Activated naive CD8-positive, alpha-beta T cell treated with anti-CD3 and anti-CD28 coated beads, Interleukin-2, amount 50 U/mL, for 16 hours (primary cell): Measurements from ENCODE around the gene RGS10.
A peak's percentile ranks its signal among the peaks of the same experiment; 100 is the strongest.
"Not testable (repeated sequence)": the region's sequence is repeated elsewhere in the genome, so short reads cannot be mapped to it uniquely, and the experiment has no call there.

ENCODE experiments used
- DNase-seq: peaks from one replicate; pipeline ENCODE4 v3.0.0-alpha.2; 2020; ENCODE audit warnings: low read depth, low spot score

Gene RGS10

DNA sequence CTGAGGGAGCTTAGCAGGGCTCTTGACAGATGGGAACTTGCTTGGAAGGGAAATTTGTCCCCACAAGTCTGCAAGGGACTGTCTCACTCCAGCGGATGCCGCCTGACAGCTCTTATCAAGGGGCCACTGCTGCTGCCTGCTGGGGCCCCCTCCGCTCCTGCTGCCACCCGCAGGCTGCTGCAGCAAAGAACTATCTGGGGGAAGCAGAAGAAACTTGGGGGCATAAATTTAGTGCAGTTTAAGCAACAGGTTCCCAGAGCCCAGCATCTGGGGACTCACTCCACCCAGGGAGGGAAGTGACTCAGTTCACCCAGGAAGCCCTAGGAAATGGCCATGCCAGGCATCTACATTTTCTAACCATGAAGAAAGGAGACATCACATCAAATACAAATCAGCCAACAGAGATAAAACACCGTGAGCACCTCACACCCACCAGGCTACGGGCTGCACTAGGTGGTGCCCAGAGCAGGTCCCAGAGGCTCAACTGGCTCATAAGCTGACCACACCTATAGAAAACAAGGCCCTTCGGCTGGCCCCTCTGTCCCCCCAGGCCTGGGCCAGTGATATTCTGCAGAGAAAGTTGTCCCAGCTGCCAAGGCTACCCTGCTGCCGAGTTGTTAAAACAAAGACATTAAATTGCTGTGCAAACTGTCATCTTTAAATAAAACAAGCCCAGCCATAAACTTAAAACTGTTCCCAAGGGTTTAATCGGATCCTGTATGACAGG lies 3.7 kb downstream of the RGS10 start:
- DNase-seq, result peak; percentile 14

DNA sequence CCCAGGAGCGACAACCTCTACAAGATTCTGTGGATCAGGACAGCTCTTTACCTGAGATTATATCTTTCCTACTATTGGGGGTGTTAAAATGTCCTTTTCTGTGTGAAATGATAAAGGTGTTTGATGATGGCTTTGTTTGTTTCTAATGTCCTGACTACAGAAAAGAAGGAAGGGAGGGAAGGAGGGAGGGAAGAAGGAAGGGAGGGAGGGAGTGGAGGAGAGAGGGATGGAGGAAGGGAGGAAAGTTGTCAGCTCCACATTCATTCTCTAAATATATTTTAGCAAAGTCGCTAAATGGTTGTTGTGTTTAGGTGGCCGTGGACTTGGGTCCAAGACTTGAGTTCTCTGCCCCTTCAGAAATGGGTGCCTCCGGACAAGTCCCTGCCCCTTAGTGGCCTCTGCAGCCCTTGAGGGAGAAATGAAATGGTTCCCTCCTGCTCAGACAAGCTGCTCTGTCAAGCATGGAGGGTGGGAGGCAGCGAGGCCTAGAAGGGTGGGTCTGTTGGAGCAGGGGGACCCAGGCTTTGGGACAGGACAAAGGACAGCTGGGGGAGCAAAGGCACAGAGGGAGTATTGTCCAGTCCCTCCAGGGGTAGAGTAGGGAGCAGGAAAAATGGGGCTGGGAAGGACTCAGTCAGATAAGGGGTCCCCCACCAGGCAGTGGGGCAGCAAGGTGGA lies 4.4 kb downstream of the RGS10 start:
- no peak for DNase-seq

DNA sequence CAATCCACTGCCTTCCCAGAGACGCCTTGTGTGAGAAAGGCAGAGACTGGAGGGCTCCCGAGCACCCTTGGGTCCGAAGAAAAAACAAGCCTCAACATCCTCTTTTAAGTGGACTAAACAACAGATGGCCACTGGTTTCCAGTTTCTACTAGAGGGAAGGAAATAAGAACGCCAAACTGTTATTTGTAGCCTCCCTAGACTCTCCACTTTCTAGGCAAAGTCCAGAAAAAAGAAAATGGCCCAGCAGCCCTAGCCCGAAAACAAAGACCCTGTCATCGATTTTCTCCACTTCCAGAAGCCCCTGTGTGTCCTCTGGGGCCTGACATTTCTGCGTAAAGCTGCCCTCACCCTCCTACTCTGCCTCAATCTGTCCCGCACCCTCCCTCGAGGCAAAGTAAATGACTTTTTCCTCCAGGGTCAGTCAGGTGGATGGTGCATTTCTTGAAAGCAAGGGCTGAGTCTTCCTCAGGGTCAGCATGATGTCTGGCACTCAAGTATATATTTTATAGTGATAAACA lies 6.0 kb downstream of the RGS10 start:
- no peak for DNase-seq

DNA sequence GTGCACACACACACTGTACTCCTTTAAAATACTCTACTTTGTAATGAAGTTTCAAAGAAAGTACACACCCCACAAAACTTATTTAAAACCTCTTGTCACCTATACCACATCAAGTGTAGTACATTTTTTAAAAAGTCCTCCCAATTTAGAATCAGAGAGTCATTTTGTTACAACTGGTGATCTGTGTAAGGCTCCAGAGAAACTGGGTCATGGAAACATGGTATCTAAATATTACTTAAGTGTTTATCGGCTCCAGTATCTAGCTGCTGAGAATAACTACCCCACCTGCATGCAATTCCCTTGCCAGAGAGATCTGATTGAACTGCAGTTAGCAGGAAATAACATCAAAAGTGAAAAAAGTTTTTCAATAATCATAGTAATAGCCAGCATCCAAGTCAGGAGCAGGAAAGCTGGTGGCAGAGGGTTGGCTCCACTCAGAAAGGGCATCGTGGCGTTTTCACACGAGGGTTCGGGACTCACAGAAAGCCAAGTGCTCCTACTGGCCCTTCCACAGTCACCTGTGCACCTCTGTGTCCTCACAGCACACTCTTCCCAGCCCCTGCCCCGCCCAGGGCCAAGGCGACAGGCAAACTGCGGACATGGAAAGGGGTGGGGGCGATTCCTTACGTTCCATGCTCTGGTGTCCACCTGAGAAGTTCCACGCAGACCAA lies 6.5 kb downstream of the RGS10 start:
- DNase-seq, result no peak

DNA sequence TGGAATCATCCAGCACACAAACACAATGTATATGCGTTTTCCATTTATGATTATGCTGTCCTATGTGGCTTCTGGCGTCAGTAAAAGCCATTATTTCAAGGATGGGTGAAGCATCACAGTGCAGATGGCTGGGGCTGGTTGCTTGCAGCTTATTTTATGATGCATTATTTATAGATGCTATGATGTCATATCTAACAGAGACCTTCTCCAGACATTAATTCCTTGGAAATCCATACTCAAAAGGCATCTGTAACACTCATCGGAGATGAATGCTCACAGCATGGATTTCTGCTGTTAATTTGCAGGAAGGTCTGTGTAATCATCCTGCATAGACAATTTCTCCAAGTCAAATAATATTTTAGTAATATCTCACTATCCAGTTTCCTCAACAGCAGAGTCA lies 7.2 kb downstream of the RGS10 start:
- no peak for DNase-seq

DNA sequence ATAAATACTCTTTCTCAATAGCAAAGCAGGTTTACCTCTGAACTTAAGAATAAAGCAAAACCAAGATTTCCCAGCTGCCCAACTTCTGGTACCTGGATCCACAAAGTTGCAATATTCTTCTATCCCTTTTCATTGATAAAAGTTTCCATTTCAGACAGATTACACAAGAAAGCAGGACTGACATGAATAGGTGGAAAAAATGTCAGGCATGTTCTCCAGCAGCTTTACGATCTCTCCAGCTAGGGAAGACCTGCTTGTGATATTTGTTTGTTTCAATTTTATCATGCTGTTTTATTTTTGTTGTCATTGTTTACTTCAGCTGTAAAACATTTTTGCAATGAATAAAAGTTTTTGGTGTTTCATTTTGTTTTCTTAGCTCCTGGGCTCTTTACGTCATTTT lies 9.0 kb downstream of the RGS10 start:
- no peak for DNase-seq

DNA sequence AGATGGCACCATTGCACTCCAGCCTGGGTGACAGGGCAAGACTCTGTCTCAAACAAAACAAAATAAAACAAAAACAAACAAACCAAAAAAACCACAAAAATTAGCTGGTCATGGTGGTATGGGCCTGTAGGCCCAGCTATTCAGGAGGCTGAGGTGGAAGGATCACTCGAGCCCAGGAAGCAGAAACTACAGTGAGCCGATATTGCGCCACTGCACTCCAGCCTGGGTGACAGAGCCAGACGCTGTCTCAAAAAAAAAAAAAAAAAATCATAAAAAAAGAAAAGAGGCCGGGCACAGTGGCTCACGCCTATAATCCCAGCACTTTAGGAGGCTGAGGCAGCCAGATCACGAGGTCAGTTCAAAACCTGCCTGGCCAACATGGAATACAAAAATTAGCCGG lies 9.7 kb downstream of the RGS10 start:
- DNase-seq, result not testable (repeated sequence)

DNA sequence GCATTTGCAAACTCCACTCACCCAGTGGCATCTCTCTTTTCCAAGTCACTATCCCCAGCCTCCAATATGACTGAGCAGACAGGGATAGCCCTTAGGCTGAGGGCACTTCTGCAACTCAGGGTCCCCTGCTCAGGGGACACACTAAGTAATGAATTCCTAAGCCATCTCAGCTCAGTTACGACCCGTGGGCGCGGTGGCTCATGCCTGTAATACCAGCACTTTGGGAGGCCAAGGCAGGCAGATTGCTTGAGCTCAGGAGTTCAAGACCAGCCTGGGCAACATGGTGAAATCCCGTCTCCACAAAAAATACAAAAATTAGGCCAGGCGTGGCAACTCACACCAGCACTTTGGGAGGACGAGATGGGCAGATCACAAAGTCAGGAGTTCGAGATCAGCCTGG lies 10.3 kb downstream of the RGS10 start:
- not testable (repeated sequence) for DNase-seq

DNA sequence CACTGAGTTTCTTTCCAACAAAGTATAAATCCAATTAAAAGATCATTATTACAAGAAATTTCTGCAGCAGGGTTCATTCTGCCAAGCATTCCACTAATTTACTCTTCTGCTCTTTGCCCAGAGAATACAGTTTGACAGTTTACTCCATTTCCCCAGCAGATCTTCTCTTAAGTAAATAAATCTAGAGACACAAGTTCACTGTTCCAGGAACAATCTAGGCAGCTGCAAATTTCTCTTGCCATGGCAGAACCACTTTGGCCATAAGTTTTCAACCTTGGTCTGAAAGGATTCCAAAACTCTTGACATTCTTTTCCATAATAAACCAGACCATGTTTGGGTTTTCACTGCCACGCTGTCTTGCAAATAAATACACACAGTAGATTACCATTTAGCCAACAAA lies 11.5 kb downstream of the RGS10 start:
- DNase-seq, result no peak

DNA sequence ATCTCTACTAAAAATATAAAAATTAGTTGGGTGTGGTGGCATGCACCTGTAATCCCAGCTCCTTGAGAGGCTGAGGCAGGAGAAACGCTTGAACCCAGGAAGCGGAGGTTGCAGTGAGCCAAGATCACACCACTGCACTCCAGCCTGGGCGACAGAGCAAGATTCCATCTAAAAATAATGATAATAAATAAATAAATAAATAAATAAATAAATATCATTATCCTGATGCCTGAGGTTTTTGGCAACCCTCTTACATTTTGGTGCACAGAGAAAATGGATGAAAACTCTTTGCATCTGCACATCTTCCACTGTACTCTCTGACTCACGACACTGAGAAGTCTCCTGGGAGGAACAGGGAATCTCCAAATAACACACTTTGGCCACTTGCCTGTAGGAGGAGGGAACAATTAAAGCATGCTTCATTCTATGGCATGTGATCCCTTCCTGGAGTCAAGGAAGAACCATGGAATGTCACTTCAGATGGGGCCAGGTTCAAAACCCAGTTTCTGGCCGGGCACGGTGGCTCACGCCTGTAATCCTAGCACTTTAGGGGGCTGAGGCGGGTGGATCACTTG lies 13.8 kb downstream of the RGS10 start:
- DNase-seq, result not testable (repeated sequence)

DNA sequence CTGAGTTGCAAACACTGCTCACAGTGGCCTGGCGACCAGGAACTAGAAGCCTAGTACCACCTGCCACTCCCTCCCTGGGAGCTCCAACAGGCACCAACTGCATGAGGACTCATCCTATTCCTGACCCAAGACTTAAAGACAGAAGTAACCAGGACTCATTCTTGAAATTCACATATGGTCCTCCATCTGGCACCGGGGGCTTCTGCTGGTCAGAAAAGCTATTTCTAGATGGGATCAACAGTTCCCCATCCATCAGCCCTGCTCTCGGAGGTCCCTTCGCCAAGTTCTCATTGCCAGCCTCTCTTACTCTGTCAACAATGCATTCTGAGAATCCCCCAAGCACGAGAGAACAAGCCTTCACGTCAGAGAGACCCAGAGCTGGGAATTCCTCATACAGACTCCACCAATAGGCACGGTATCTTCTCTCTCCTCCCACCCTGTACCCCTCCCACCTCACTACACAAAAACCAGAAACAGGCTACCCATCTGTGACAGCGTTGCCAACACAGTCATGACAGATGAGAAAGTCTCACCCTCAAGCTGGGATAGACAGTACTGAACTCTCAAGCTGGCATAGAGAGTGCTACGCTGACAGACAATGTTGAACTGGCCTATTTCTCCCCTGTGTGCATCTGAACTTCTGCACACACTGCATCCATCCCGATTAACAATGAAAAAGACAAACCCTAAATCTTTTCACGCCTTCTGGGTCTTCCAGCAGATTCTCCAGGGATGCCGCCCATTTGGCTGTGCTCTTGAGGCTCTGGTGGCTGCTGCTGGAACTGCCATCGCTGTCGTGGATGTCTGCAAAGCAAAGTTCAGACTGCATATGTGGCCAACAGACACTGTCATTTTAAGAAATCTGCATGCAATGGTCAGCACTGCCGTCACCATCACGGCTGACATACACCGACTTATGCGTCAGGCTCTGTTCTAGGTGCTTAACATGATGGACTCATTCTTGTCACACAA lies 15.6 kb downstream of the RGS10 start:
- no peak for DNase-seq

DNA sequence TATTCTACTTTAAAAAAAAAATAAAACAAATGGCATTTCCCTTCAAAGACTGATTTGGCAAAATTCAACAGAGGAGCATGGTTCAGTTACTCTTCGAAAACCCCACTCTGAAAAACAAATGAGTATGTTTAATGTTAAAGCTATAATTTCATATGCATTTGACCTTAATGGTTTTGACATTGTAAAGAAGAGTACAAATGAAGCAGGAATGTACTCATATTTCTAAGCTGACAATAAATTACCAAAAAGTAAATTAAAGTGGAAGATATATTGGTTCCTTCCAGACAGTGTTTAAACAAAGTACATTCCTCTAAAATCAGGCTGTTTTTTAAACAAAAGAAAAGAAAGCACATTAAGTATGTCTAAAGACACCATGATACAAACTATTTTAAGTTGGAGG lies 16.4 kb downstream of the RGS10 start:
- DNase-seq, result no peak

DNA sequence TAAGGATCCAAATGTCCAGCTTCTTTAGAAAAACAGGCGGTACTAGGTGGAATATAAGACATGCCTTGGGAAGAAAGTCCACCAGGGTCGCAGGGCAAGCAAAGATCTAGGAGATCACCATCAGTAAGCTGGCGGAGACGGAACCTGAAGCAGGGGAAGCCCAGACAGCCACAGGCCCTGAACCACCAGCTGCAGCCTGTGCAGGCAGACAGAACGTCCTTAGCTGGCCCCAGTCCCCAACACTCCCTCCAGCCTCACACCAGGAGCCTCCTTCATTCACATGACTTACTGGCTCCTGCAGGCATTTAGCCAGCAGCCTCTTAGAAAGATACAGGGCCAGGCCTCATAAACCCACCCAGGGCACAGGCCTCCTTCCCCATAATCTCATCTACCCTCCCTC lies 17.4 kb downstream of the RGS10 start:
- no peak for DNase-seq

DNA sequence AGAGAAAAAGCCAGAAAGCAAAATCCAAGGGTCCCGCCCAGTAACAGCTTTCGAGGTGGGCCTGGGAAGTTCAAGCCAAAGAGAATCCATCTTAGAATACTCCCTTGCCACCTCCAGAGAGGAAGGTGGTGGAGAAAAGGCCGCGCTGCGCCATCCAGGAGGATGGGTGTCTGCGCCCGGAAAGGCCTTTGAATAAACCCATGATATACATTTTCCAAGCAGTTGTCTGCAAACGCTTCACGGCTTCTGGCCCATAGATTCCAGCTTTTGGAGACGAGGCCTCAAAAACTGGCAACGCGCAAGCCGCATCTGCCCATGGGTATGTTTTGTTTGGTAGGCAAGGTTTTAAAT lies 17.8 kb downstream of the RGS10 start:
- no peak for DNase-seq

DNA sequence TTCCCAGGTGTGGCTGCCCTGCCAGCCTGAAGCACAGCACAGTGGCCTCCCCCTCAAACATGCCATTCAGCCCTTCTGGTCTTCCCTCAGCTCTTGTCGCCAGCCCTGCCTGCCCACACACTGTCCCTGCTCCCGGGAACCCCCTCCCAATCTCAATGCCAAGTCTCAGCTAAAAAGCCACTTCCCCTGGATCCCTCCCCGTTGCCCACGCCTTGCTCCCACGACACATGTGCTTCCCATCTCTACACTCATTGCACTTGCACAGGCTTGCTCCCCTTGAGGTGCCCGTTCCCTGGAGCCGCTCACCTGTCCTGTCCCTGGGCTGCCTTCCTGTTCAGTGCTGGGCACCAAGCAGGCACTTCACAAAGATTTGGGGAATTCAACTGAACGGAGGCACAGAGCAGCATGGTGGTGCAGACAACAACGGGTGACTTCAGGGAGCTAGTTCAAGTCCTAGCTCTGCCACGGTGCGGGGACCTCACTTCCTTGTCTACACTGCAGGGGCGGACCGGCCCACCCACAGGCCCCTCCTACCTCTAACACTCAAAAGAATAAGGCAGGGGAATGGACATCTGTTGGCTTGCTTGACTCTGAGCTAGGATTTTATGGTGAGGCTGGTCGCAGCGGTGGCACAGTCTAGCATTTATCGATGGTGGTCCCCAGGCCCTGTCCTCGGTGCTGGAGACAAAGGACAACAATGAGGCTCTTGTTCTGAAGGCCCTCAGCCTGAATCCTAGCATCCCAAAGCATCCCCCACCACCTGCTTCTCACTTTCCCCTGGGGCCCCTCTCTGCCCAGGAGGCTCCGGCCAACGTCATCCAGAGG lies 18.4 kb downstream of the RGS10 start:
- DNase-seq, result no peak

DNA sequence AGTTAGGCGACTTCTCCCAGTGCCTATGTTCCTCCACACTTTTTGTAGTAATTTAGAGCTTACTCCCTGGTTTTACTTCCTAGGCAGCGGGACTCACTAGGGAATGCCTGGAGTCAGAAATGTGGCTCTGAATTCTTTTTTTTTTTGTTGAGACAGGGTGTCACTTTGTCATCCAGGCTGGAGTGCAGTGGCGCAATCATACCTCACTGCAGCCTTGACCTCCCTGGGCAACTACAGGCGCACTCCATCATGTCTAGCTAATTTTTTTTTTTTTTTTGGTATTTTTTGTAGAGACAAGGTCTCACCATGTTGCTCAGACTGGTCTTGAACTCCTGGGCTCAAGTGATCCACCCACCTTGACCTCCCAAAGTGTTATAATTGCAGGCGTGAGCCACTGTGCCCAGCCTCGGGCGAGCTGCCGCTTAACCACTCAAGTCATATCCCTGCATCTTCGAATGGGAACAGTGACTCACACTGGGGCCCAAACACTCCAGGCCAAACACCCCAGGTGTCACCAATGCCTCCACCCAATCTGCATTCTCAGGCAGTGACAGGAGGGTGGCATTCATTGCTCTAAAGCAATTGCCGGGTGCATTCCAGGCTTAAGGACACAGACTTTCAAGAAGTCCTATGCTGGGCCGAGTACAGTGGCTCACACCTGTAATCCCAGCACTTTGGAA lies 19.6 kb downstream of the RGS10 start:
- no peak for DNase-seq

DNA sequence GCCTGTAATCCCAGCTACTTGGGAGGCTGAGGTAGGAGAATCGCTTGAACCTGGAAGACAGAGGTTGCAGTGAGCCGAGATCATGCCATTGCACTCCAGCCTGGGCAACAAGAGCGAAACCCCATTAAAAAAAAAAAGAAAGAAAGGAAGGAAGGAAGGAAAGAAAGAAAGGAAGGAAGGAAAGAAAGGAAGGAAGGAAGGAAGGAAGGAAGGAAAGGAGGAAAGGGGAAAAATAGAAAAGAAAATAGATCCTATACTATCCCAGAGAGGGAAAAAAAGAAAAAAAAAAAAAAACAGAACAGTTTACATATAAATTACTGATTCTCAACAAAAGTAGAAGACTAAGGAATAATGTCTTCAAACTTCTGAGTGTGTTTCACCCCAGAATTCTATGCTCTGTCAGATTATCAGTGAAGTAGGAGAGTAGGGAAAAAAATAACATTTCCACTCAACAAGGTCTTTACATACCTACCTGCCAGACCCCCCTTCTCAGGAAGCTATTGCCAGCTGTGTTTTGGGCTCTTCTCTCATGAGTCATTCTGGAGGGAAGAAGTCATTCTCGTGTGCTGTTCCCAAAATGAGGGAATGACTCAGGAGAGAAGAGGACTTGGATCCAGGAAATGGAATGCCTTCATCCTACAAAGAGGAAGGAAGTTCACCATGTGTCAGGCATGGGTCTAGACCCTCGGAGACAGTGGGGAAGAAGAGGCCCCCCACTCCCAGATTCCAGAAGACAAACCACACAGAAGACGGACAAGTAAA lies 20.9 kb downstream of the RGS10 start:
- DNase-seq, result no peak

DNA sequence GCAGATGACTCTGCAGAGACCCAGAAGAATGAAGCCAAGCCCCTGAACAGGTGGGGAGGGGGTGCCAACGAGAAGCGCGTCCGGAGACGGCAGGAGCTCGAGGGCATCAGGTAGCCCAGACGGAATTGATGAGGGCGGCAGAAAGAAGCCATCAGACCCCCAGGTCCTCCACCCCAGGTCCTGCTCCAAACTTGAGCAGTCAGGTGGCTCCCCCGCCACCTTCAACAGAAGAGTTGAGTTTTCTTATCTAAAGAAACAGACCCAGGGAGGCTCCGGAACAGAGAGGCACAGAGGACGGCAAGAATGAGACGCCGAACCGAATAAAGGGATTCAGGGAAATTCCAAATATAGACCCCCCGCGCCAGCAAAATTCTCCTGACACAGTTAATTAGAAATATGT lies 22.2 kb downstream of the RGS10 start:
- no peak for DNase-seq

DNA sequence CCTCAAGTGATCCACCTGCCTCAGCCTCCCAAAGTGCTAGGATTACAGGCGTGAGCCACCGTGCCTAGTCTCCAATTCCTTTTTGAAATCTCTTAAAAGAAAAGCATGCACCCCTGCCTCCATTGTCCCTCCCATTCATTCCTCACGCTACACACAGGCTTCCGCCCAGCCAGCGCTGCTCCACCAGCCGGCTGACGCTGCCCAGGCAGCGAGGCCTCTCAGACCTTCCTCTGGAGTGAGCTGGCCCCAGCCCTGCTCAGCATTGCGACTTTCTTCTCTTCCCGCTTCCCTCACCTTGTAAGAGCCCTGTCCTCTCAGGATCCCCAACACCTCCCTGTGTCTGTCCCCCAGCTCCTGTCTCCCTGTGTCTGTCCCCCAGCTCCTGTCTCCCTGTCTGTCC lies 23.6 kb downstream of the RGS10 start:
- DNase-seq, result no peak
